ENCODE measurements around the gene FAM210B.

GRCh38 chr20:56393653-56394052, 34.9 kb downstream of the FAM210B start:
- TF ChIP-seq, protein P1, sequence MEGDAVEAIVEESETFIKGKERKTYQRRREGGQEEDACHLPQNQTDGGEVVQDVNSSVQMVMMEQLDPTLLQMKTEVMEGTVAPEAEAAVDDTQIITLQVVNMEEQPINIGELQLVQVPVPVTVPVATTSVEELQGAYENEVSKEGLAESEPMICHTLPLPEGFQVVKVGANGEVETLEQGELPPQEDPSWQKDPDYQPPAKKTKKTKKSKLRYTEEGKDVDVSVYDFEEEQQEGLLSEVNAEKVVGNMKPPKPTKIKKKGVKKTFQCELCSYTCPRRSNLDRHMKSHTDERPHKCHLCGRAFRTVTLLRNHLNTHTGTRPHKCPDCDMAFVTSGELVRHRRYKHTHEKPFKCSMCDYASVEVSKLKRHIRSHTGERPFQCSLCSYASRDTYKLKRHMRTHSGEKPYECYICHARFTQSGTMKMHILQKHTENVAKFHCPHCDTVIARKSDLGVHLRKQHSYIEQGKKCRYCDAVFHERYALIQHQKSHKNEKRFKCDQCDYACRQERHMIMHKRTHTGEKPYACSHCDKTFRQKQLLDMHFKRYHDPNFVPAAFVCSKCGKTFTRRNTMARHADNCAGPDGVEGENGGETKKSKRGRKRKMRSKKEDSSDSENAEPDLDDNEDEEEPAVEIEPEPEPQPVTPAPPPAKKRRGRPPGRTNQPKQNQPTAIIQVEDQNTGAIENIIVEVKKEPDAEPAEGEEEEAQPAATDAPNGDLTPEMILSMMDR (IDR thresholded peaks at IDR 0.05), result no peak
- no peak for TF ChIP-seq POLR2A (IDR thresholded peaks at IDR 0.05)

Data from heart left ventricle (tissue), 13 donors.